ENCODE measurements around the gene SOCS1. TPM values are rescaled to one million over a fixed set of nuclear protein-coding genes. Genes with fewer than 3 reads are reported as not detected.

SOCS1 gene
- total and polyA plus RNA-seq, 2 donors (not counting 1 experiment from before 2014, with no cell fraction given), result 29.7 to 107 TPM

GRCh38 chr16:11213373-11213772 lies 42.6 kb downstream of the SOCS1 start:
- Histone ChIP-seq H3K79me2 (ENCODE audit: control insufficient read depth, insufficient read depth, low read length) (no peaks in the 10 kb centered on the region), H3K4me1 (ENCODE audit: control insufficient read depth in 2 of 2, insufficient read depth in 2 of 2, low read length in 2 of 2) (peaks cover 4 to 9% of the 10 kb centered on the region in 2 donors), H3K4me3 (ENCODE audit: control extremely low read depth in 1 of 5, extremely low read depth in 1 of 5, insufficient read depth in 1 of 5, low read depth in 2 of 5, low read length in 4 of 5) (no peak overlapping the region), H4K20me1 (ENCODE audit: control insufficient read depth, insufficient read depth, low read length, poor library complexity, severe bottlenecking) (no peaks in the 10 kb centered on the region), H3K27me3 (replicated peaks in 1 of 4; ENCODE audit: control extremely low read depth in 1 of 4, control insufficient read depth in 3 of 4, insufficient read depth in 4 of 4, low read length in 3 of 4) (peaks cover 0 to 8% (median 2%) of the 10 kb centered on the region in 4 experiments), H3K4me2 (replicated peaks; ENCODE audit: low read depth, low read length, poor library complexity, severe bottlenecking) (no peak overlapping the region), H3K9me3 (ENCODE audit: control extremely low read depth in 1 of 3, control insufficient read depth in 2 of 3, insufficient read depth in 1 of 3, low read length in 2 of 3) (peaks cover 0 to 27% (median 8%) of the 10 kb centered on the region in 3 donors), H3K9ac (ENCODE audit: low read length) (no peak overlapping the region), H3K27ac (ENCODE audit: low read length in 2 of 2) (no peak overlapping the region), H3K36me3 (replicated peaks in 1 of 2; ENCODE audit: control extremely low read depth in 1 of 2, control insufficient read depth in 1 of 2, extremely low read depth in 1 of 2, insufficient read depth in 2 of 2, low read length in 1 of 2) (no peaks in the 10 kb centered on the region), H2AFZ (ENCODE audit: insufficient read depth, low read depth, low read length, poor library complexity, severe bottlenecking) (no peak overlapping the region)
- peaks cover 13% of the 10 kb centered on the region for H3K27me3 Mint-ChIP-seq
- ATAC-seq (ENCODE audit: low read depth) (no peak), DNase-seq (no peak)
- WGBS (ENCODE audit: insufficient coverage), result 96% methylated on average over 3 of the region's 5 CpGs
- peaks cover 11% of the 10 kb centered on the region for H3K9me3 Mint-ChIP-seq (ENCODE audit: insufficient read depth)
- POLR2A ChIA-PET, result no interaction called here
- TF ChIP-seq EZH2 (IDR thresholded peaks at IDR 0.05; ENCODE audit: borderline replicate concordance, insufficient read depth, low read depth, low read length, poor library complexity, severe bottlenecking) (no peak), CTCF (IDR thresholded peaks at IDR 0.05) (no peak)
- CTCF ChIA-PET, result interaction anchor here (1.2 kb wide), 1 partner anchor 11 kb away, joined by 4 read pairs; no protein-coding TSS in a partner anchor
- no peak overlapping the region for H3K27ac Mint-ChIP-seq
- intact Hi-C loops (cut with micrococcal nuclease), result no loop called here
- no peak overlapping the region for H3K4me3 Mint-ChIP-seq
- peaks cover 6% of the 10 kb centered on the region for H3K4me1 Mint-ChIP-seq

GRCh38 chr16:11212798-11213196 lies 43.2 kb downstream of the SOCS1 start:
- ATAC-seq (ENCODE audit: low read depth), result peak; percentile 45
- Histone ChIP-seq H3K9me3 (ENCODE audit: control extremely low read depth in 1 of 3, control insufficient read depth in 2 of 3, insufficient read depth in 1 of 3, low read length in 2 of 3) (peaks cover 0 to 29% (median 6%) of the 10 kb centered on the region in 3 donors), H3K4me1 (ENCODE audit: control insufficient read depth in 2 of 2, insufficient read depth in 2 of 2, low read length in 2 of 2) (peaks cover 4 to 9% of the 10 kb centered on the region in 2 donors), H3K9ac (ENCODE audit: low read length) (no peak overlapping the region), H3K27ac (ENCODE audit: low read length in 2 of 2) (no peak overlapping the region), H3K4me3 (ENCODE audit: control extremely low read depth in 1 of 5, extremely low read depth in 1 of 5, insufficient read depth in 1 of 5, low read depth in 2 of 5, low read length in 4 of 5) (no peak overlapping the region), H3K79me2 (ENCODE audit: control insufficient read depth, insufficient read depth, low read length) (no peaks in the 10 kb centered on the region), H2AFZ (ENCODE audit: insufficient read depth, low read depth, low read length, poor library complexity, severe bottlenecking) (no peak overlapping the region), H3K36me3 (replicated peaks in 1 of 2; ENCODE audit: control extremely low read depth in 1 of 2, control insufficient read depth in 1 of 2, extremely low read depth in 1 of 2, insufficient read depth in 2 of 2, low read length in 1 of 2) (no peaks in the 10 kb centered on the region), H4K20me1 (ENCODE audit: control insufficient read depth, insufficient read depth, low read length, poor library complexity, severe bottlenecking) (no peaks in the 10 kb centered on the region), H3K4me2 (replicated peaks; ENCODE audit: low read depth, low read length, poor library complexity, severe bottlenecking) (no peak overlapping the region), H3K27me3 (replicated peaks in 1 of 4; ENCODE audit: control extremely low read depth in 1 of 4, control insufficient read depth in 3 of 4, insufficient read depth in 4 of 4, low read length in 3 of 4) (peaks cover 0 to 11% (median 2%) of the 10 kb centered on the region in 4 experiments)
- 67% methylated on average over 16 of the region's 16 CpGs for WGBS (ENCODE audit: insufficient coverage)
- Mint-ChIP-seq H3K27ac (no peak overlapping the region), H3K9me3 (ENCODE audit: insufficient read depth) (peaks cover 11% of the 10 kb centered on the region), H3K4me3 (no peak overlapping the region), H3K27me3 (peaks cover 18% of the 10 kb centered on the region), H3K4me1 (peaks cover 6% of the 10 kb centered on the region)
- TF ChIP-seq EZH2 (IDR thresholded peaks at IDR 0.05; ENCODE audit: borderline replicate concordance, insufficient read depth, low read depth, low read length, poor library complexity, severe bottlenecking), result no peak
- TF ChIP-seq CTCF (IDR thresholded peaks at IDR 0.05), result no peak
- intact Hi-C loops (cut with micrococcal nuclease), result no loop called here
- DNase-seq, result no peak
- CTCF ChIA-PET, result no interaction called here
- POLR2A ChIA-PET, result no interaction called here

Measured in B cell (primary cell).